HG03460 (cell line): ENCODE data around the gene FGF10.

ENCODE experiments used
- ATAC-seq: cut with Tn5 transposase; IDR thresholded peaks from one replicate; pipeline ENCODE4 v1.9.1; 2021; ENCODE audit not compliant: unreplicated experiment

The FGF10 gene

GRCh38 chr5:44260793-44261192 is 128.4 kb downstream of the FGF10 start:
- ATAC-seq = no peak

DNA sequence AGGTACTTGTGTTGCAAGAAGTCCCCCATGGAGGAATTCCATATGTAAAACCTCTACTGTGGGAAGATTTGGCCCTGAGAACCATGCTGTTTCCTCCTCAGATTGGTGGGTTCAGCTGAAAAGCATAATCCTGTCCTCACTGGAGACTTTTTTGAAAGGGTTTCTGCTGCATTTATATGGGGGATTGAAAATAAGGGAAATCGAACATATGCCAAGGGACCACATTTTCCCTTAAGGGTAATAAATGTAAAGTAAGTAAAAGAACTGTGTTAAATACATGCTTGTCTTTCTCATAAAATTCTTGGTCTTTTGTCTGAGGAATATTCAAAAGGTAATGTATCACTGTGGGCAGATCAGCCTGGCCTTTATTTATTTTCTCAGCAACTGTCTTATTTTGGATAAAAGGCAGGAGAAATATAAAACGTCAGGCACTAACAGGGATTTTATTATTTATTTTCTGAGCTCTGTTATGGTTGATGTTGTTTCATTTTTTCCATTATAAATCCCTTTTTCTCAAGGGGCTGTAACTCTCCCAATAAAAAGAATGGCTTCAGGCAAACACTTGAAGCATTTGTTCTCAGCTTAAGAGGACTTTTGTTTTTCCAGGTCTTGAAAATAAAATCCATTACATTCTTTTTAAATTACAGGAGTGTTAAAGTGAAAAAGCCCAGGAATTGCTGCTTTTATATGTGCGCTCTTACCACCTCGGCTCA is 131.4 kb downstream of the FGF10 start:
- no peak for ATAC-seq

- no peak for ATAC-seq
Measured at GRCh38 chr5:44257221-44257620, 132.0 kb downstream of the FGF10 start.
